Bronchial epithelial cell (primary cell): ENCODE data around the gene OPHN1. TPM values are rescaled to one million over a fixed set of nuclear protein-coding genes. Genes with fewer than 3 reads are reported as not detected.

Source experiments
- DNase-seq: peaks from one replicate; pipeline ENCODE4 v3.0.0-alpha.2; 2010; ENCODE audit warnings: low read depth
- FAIRE-seq: peaks from 2 replicates; lab custom pipeline; 2011; peaks lifted over from hg19 to GRCh38; lab: Jason Lieb, UNC
- H3K27me3 ChIP-seq: 2 replicates; pipeline ENCODE4 v1.5.1; 2011; ENCODE audit warnings: low read length; ENCODE audit not compliant: control insufficient read depth, insufficient read depth
- H3K36me3 ChIP-seq: 2 replicates; pipeline ENCODE4 v1.5.1; 2011; ENCODE audit warnings: low read length; ENCODE audit not compliant: control insufficient read depth, insufficient read depth
- H3K4me3 ChIP-seq: 2 replicates; pipeline ENCODE4 v1.5.1; 2011; ENCODE audit warnings: mild to moderate bottlenecking, low read depth, low read length, control low read depth
- total RNA-seq: library from RNA; depleted of rRNA; stranded (reverse); fragments of >200 nt; gene quantifications from 2 replicates; pipeline ENCODE4 v1.2.1, GENCODE V29; 2014
- TF ChIP-seq, protein P1 (sequence below): IDR thresholded peaks from 2 replicates; pipeline ENCODE4 v1.5.1; 2011; ENCODE audit warnings: mild to moderate bottlenecking, moderate library complexity, low read length, control low read depth, inconsistent platforms; ENCODE audit not compliant: insufficient read depth, severe bottlenecking

Gene OPHN1
- total RNA-seq, 1 donor from 2014 or later: 3.2 TPM

DNA sequence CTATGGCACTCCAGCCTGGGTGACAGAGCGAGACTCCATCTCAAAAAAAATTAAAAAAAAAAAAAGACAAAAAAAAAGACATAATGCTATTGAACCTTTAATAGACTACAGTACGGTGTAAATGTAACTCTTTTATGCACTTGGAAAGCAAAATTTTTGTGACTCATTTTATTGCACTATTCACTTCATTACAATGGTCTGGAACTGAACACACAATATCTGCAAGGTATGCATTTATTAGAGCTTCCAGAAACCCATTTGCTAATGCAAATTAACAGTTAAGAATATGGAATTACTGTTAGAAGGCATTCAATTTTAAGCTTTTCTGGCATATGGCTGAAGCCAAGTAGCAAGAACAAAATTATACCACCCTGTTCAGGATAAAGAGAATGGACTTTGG is 176.3 kb downstream of the OPHN1 start:
- TF ChIP-seq, protein P1, sequence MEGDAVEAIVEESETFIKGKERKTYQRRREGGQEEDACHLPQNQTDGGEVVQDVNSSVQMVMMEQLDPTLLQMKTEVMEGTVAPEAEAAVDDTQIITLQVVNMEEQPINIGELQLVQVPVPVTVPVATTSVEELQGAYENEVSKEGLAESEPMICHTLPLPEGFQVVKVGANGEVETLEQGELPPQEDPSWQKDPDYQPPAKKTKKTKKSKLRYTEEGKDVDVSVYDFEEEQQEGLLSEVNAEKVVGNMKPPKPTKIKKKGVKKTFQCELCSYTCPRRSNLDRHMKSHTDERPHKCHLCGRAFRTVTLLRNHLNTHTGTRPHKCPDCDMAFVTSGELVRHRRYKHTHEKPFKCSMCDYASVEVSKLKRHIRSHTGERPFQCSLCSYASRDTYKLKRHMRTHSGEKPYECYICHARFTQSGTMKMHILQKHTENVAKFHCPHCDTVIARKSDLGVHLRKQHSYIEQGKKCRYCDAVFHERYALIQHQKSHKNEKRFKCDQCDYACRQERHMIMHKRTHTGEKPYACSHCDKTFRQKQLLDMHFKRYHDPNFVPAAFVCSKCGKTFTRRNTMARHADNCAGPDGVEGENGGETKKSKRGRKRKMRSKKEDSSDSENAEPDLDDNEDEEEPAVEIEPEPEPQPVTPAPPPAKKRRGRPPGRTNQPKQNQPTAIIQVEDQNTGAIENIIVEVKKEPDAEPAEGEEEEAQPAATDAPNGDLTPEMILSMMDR: no peak
- Histone ChIP-seq H3K4me3 (no peak overlapping the region), H3K36me3 (no peaks in the 10 kb centered on the region), H3K27me3 (no peaks in the 10 kb centered on the region)
- DNase-seq (no peak), FAIRE-seq (no peak)

DNA sequence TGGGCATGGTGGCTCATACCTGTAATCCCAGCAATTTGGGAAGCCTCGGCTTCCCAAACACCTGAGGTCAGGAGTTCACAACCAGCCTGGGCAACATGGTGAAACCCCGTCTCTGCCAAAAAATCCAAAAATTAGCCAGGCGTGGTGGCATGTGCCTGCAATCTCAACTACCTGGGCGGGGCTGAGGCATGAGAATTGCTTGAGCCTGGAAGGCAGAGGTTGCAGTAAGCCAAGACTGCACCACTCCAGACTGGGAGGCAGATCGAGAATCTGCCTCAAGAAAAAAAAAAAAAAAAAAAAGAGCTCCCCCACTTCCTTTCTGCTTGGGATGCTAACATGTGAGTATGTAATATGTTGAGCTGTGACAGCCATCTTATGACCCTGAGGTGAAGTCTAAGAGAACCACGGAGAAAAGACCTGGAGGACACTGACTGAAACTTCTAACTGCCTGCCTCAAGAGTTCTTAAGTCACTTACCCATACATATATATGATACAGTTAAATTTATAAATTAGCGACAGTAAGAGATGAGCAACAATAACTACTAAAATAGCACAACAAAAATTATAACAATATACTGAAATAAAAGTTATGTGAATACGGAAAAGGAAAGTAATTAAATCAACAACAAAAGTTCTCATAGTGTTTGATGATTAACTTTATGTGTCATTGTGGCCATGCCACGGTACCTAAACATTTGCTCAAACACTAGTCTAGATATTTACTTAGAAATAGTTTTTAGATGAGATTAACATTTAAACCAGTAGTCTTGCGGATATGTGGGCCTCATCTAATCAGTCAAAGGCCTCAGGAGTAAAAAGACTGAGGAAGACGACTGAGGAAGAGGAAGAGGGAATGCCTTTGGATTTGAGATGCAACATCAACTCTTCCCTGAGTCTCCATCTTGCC is 178.3 kb downstream of the OPHN1 start:
- Histone ChIP-seq H3K27me3 (no peaks in the 10 kb centered on the region), H3K4me3 (no peak overlapping the region), H3K36me3 (no peaks in the 10 kb centered on the region)
- FAIRE-seq (no peak), DNase-seq (peak; percentile 23)
- TF ChIP-seq, protein P1: no peak

DNA sequence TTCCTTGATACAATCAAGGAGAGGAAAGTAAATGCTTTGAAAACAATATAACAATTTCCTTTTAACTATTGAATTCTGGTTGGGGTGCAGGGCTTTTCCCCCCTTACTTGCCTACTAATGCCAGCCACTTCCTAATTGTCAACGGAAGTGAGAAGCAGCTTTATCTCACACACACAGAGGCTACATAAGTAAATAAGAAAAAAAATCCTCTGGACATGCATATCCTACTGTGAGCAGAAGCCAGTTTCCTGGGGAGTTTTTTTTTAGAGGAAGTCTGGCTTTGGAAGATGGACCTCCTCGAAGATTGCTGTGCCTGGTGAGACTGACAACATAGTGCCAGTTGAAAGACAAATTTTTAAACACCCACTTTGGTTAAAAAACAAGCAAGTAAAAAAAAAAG is 180.6 kb downstream of the OPHN1 start:
- DNase-seq (no peak), FAIRE-seq (no peak)
- TF ChIP-seq, protein P1: no peak
- Histone ChIP-seq H3K36me3 (no peaks in the 10 kb centered on the region), H3K27me3 (no peaks in the 10 kb centered on the region), H3K4me3 (no peak overlapping the region)

DNA sequence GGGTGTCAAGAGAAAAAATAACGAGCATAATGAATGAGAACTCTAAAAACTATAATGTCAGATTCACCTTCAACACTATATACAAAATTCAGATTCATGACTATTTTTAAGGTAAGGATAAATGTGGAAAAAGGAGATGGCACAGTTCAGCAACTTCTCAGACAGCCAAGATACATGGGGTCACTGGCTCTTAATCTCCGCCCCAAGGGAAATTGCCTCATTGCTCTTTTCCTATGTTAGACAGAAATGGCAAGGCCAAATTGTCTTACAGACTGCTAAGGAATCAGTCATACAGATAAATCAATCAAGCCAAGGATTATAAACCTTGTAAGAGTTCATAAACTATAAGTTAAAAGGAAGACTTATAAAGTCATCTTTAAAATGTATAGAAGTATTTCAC is 183.4 kb downstream of the OPHN1 start:
- no peak overlapping the region for H3K4me3 ChIP-seq
- DNase-seq (no peak), FAIRE-seq (no peak)
- TF ChIP-seq, protein P1: no peak
- no peaks in the 10 kb centered on the region for H3K36me3 ChIP-seq
- H3K27me3 ChIP-seq: no peaks in the 10 kb centered on the region

DNA sequence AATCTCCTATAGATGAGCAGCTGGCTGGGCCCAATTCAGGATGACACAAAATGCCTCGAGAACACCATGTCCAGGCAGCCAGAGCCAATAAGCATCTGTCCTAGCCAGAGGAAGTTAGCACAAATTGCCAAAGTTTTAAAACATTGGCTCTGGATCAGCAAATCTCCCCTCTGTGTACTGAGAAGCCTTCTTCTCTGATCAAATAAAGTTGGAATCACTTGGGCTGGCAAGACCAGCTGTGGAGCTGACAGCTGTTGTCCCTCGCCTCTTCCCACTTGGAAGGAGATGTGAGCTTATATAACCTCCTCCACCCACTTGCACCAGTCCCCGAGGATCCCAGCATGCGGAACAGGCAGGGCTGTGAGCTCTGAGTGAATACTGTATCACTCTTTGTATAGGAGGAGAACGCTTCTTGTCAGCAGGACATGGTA is 183.9 kb downstream of the OPHN1 start:
- Histone ChIP-seq H3K4me3 (no peak overlapping the region), H3K36me3 (no peaks in the 10 kb centered on the region), H3K27me3 (no peaks in the 10 kb centered on the region)
- TF ChIP-seq, protein P1: no peak
- no peak for FAIRE-seq
- DNase-seq: no peak

DNA sequence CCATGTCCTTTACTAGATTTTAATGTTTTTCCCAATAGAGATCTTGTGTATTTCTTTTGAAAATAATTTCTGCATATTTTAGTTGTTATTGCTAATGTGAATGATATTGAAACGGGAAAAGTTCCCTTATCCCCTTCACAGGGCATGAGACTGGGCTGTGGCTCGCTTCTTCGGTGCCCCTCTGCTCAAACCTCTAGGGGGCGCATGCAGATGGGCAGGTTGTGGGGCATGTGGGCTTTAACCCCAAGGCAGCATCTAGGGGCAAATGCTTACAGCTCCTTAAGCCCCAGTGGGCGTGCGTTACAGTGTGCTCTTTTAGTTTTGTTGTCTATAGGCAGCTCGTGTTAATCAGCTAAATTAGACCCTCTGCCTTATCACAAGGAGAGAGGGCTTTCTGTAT is 194.7 kb downstream of the OPHN1 start:
- no peak for DNase-seq
- Histone ChIP-seq H3K36me3 (no peaks in the 10 kb centered on the region), H3K4me3 (no peak overlapping the region), H3K27me3 (no peaks in the 10 kb centered on the region)
- TF ChIP-seq, protein P1: peak; percentile 33
- FAIRE-seq: no peak
